H1 (cell line): ENCODE data around the gene SERPINB1. TPM values are rescaled to one million over a fixed set of nuclear protein-coding genes. Genes with fewer than 3 reads are reported as not detected.

ENCODE experiments used
- CTCF ChIA-PET: fragments of 300-600 bp; sonication (Branson Sonifier 250); formaldehyde crosslinking; loops from one replicate; lab custom pipeline; 2021; ENCODE audit not compliant: partially characterized antibody; lab: Charles Lee
- POLR2A ChIA-PET: fragments of 300-600 bp; sonication (Branson Sonifier 250); formaldehyde crosslinking; loops from one replicate; lab custom pipeline; 2021; ENCODE audit warnings: inconsistent platforms; ENCODE audit not compliant: partially characterized antibody; lab: Charles Lee
- DNase-seq, 2 experiments: peaks; one replicate each; pipeline versions ENCODE4 v3.0.0 to v3.0.0-alpha.2; 2010 to 2022; ENCODE audit warnings: low spot score in 2 of 2, low read depth in 1 of 2, mixed read lengths in 1 of 2
- FAIRE-seq: peaks from 2 replicates; lab custom pipeline; 2011; peaks lifted over from hg19 to GRCh38; lab: Jason Lieb, UNC
- H2AFZ ChIP-seq: 2 replicates; pipeline ENCODE4 v1.8.1; 2012; ENCODE audit warnings: low read length, inconsistent platforms
- H2AK5ac ChIP-seq: 2 replicates; pipeline ENCODE4 v1.6.1; 2013; ENCODE audit warnings: low read depth, low read length
- H2BK120ac ChIP-seq: replicated peaks from 2 replicates; pipeline ENCODE3; 2013; ENCODE audit warnings: low read depth, low read length, inconsistent platforms
- H2BK12ac ChIP-seq: 2 replicates; pipeline ENCODE4 v1.6.1; 2013; ENCODE audit warnings: low read depth, low read length
- H2BK15ac ChIP-seq: 2 replicates; pipeline ENCODE4 v1.6.1; 2013; ENCODE audit warnings: low read length
- H2BK20ac ChIP-seq: 2 replicates; pipeline ENCODE4 v1.6.1; 2013; ENCODE audit warnings: low read length
- H2BK5ac ChIP-seq: 2 replicates; pipeline ENCODE4 v1.6.1; 2013; ENCODE audit warnings: low read depth, low read length
- H3K14ac ChIP-seq: 2 replicates; pipeline ENCODE4 v1.6.1; 2013; ENCODE audit warnings: inconsistent platforms; ENCODE audit not compliant: insufficient read length
- H3K18ac ChIP-seq: 2 replicates; pipeline ENCODE4 v1.6.1; 2013; ENCODE audit warnings: low read length; ENCODE audit errors: extremely low read depth
- H3K23ac ChIP-seq: 2 replicates; pipeline ENCODE4 v1.6.1; 2013; ENCODE audit warnings: inconsistent platforms; ENCODE audit not compliant: insufficient read length
- H3K23me2 ChIP-seq: 2 replicates; pipeline ENCODE4 v1.6.1; 2013; ENCODE audit warnings: low read depth, low read length
- H3K27ac ChIP-seq: 2 replicates; pipeline ENCODE4 v1.6.1; 2011; ENCODE audit warnings: low read depth, low read length, inconsistent platforms
- H3K27me3 ChIP-seq, 4 experiments: replicated peaks in 1 of 4; 1 replicate in 1 of 4; 2 replicates in 3 of 4; pipeline versions ENCODE4 v1.6.1 to v1.8.1; 2011 to 2013; ENCODE audit warnings: low read length in 3 of 4, mild to moderate bottlenecking in 3 of 4, inconsistent platforms in 2 of 4, mixed read lengths in 2 of 4, moderate library complexity in 1 of 4; ENCODE audit not compliant: control insufficient read depth in 3 of 4, insufficient read depth in 3 of 4; ENCODE audit errors: extremely low read depth in 1 of 4
- H3K36me3 ChIP-seq, 4 experiments: 2 replicates each; pipeline versions ENCODE4 v1.6.1 to v1.8.1; 2011 to 2013; ENCODE audit warnings: mild to moderate bottlenecking in 4 of 4, low read length in 3 of 4, moderate library complexity in 2 of 4, control low read depth in 1 of 4, inconsistent platforms in 1 of 4; ENCODE audit not compliant: insufficient read depth in 4 of 4, control insufficient read depth in 2 of 4
- H3K4ac ChIP-seq: replicated peaks from 2 replicates; pipeline ENCODE3; 2013; ENCODE audit warnings: low read length, low read depth, mixed read lengths, inconsistent platforms; ENCODE audit not compliant: insufficient read length
- H3K4me1 ChIP-seq, 4 experiments: replicated peaks in 1 of 4; 1 replicate in 1 of 4; 2 replicates in 3 of 4; pipeline versions ENCODE4 v1.6.1 to v1.8.1; 2011 to 2013; ENCODE audit warnings: low read length in 3 of 4, inconsistent platforms in 2 of 4, mixed read lengths in 1 of 4; ENCODE audit not compliant: insufficient read depth in 4 of 4, control insufficient read depth in 3 of 4
- H3K4me2 ChIP-seq, 2 experiments: 2 replicates each; pipeline versions ENCODE4 v1.6.1 to v1.8.1; 2011 to 2013; ENCODE audit warnings: low read depth in 2 of 2, low read length in 2 of 2, control low read depth in 1 of 2, inconsistent platforms in 1 of 2, mild to moderate bottlenecking in 1 of 2; ENCODE audit not compliant: insufficient read depth in 1 of 2
- H3K4me3 ChIP-seq, 4 experiments: fragments of 200-600, 300-600 bp in 1 of 4; sonication (generic), shearing (Covaris generic), sonication (Bioruptor Twin) in 1 of 4; 2 replicates each; pipeline versions ENCODE4 v1.5.1 to v1.8.1; 2011 to 2016; ENCODE audit warnings: low read length in 4 of 4, low read depth in 3 of 4, control low read depth in 2 of 4, inconsistent platforms in 2 of 4, mild to moderate bottlenecking in 2 of 4, mixed read lengths in 1 of 4, moderate library complexity in 1 of 4; ENCODE audit not compliant: insufficient read depth in 2 of 4; ENCODE audit errors: extremely low read depth in 1 of 4
- H3K56ac ChIP-seq: replicated peaks from 2 replicates; pipeline ENCODE3; 2013; ENCODE audit warnings: low read depth, mild to moderate bottlenecking, mixed read lengths, low read length, inconsistent platforms; ENCODE audit not compliant: insufficient read length
- H3K79me1 ChIP-seq: 2 replicates; pipeline ENCODE4 v1.6.1; 2013; ENCODE audit warnings: low read depth, low read length, control low read depth
- H3K79me2 ChIP-seq, 2 experiments: 2 replicates each; pipeline versions ENCODE4 v1.6.1 to v1.8.1; 2012 to 2013; ENCODE audit warnings: low read length in 2 of 2, mild to moderate bottlenecking in 2 of 2, inconsistent platforms in 1 of 2; ENCODE audit not compliant: insufficient read depth in 2 of 2, control insufficient read depth in 1 of 2
- H3K9ac ChIP-seq, 4 experiments: replicated peaks in 1 of 4; 1 replicate in 1 of 4; 2 replicates in 3 of 4; pipeline versions ENCODE4 v1.6.1 to v1.8.1; 2011 to 2013; ENCODE audit warnings: low read depth in 3 of 4, low read length in 3 of 4, control low read depth in 2 of 4, mild to moderate bottlenecking in 2 of 4, moderate library complexity in 2 of 4, inconsistent platforms in 1 of 4; ENCODE audit errors: extremely low read depth in 1 of 4
- H3K9me3 ChIP-seq, 2 experiments: 2 replicates each; pipeline versions ENCODE4 v1.6.1 to v1.8.1; 2012 to 2013; ENCODE audit warnings: mild to moderate bottlenecking in 2 of 2, moderate library complexity in 2 of 2, control low read depth in 1 of 2, inconsistent platforms in 1 of 2, low read depth in 1 of 2, low read length in 1 of 2, mixed read lengths in 1 of 2; ENCODE audit not compliant: insufficient read depth in 2 of 2
- H4K20me1 ChIP-seq, 2 experiments: replicated peaks in 1 of 2; 2 replicates each; pipeline versions ENCODE3 to v1.8.1; 2011 to 2013; ENCODE audit warnings: inconsistent platforms in 2 of 2, low read length in 2 of 2, mild to moderate bottlenecking in 1 of 2; ENCODE audit not compliant: insufficient read depth in 2 of 2, control insufficient read depth in 1 of 2
- H4K5ac ChIP-seq: 2 replicates; pipeline ENCODE4 v1.6.1; 2013; ENCODE audit warnings: low read length, low read depth, mixed read lengths, inconsistent platforms; ENCODE audit not compliant: insufficient read length
- H4K8ac ChIP-seq: 2 replicates; pipeline ENCODE4 v1.8.0; 2013; ENCODE audit warnings: mild to moderate bottlenecking, moderate library complexity, low read length, inconsistent platforms; ENCODE audit not compliant: insufficient read depth; ENCODE audit errors: extremely low read depth
- H4K91ac ChIP-seq: replicated peaks from 2 replicates; pipeline ENCODE3; 2013; ENCODE audit warnings: low read length, mixed read lengths, inconsistent platforms; ENCODE audit not compliant: insufficient read length
- BACH1 ChIP-seq: IDR thresholded peaks from 2 replicates; pipeline ENCODE4 v1.6.1; 2012; ENCODE audit warnings: low read length, improper control_type of control experiment
- CTCF ChIP-seq, 3 experiments: IDR thresholded peaks; 1 replicate in 2 of 3; 2 replicates in 1 of 3; pipeline versions ENCODE4 v1.5.1 to v1.6.1; 2011; ENCODE audit warnings: low read length in 3 of 3, mild to moderate bottlenecking in 3 of 3, inconsistent platforms in 2 of 3, low read depth in 1 of 3, moderate library complexity in 1 of 3; ENCODE audit not compliant: insufficient read depth in 1 of 3; ENCODE audit errors: control extremely low read depth in 1 of 3
- KDM5A ChIP-seq: fragments of 200-600 bp; IDR thresholded peaks from 2 replicates; pipeline ENCODE4 v1.7.1; 2012; ENCODE audit warnings: mild to moderate bottlenecking, low read length, inconsistent platforms, mixed read lengths
- SRF ChIP-seq: IDR thresholded peaks from 2 replicates; pipeline ENCODE4 v1.6.1; 2011; ENCODE audit warnings: mild to moderate bottlenecking, low read depth, low read length, moderate library complexity
- SUZ12 ChIP-seq: fragments of 200-600 bp; sonication (generic); IDR thresholded peaks from 2 replicates; pipeline ENCODE4 v1.6.1; 2012; ENCODE audit warnings: mild to moderate bottlenecking, inconsistent platforms, low read length, moderate library complexity, mixed read lengths
- TAF1 ChIP-seq: IDR thresholded peaks from 2 replicates; pipeline ENCODE4 v1.6.1; 2011; ENCODE audit warnings: mild to moderate bottlenecking, low read depth, low read length
- TAF7 ChIP-seq: optimal IDR thresholded peaks from 2 replicates; pipeline ENCODE3; 2011; ENCODE audit warnings: low read depth, mild to moderate bottlenecking, inconsistent platforms, low read length, moderate library complexity, borderline replicate concordance
- TEAD4 ChIP-seq: IDR thresholded peaks from 2 replicates; pipeline ENCODE4 v1.6.1; 2012; ENCODE audit warnings: low read depth, low read length, inconsistent platforms, mixed read lengths
- WGBS, 2 experiments: shearing (Covaris generic) in 1 of 2; methylation state at CpG; one replicate each; pipeline versions ENCODE4 v1.1.6 to v1.1.7; 2013 to 2015; ENCODE audit warnings: low lambda C conversion rate in 2 of 2, mixed read lengths in 2 of 2, inconsistent platforms in 1 of 2, low coverage in 1 of 2, missing lambda C conversion rate in 1 of 2; ENCODE audit not compliant: insufficient replicate concordance in 2 of 2, insufficient coverage in 1 of 2, insufficient read length in 1 of 2; ENCODE audit errors: extremely low coverage in 1 of 2, missing lambda C conversion rate in 1 of 2; 5-methylcytosine and 5-hydroxymethylcytosine counted together
- polyA plus RNA-seq, 7 experiments: library from polyadenylated mRNA; depleted of rRNA in 3 of 7; stranded (reverse) in 5 of 7; unstranded in 2 of 7; fragments of >200 nt in 5 of 7; fragments of 200-250 nt in 2 of 7; gene quantifications; 1 replicate in 5 of 7; 2 replicates in 1 of 7; 4 replicates in 1 of 7; pipeline versions ENCODE4 v1.2.1 to v1.2.3, GENCODE V29; 2011 to 2013; ENCODE audit warnings: missing spikeins in 2 of 7, mixed read lengths in 2 of 7
- total RNA-seq: library from RNA; stranded (reverse); fragmentation: NEBNext Ultra II Directional; extraction: Animal tissue kit (Norgen Biotek cat#: 25700); gene quantifications from 2 replicates; pipeline ENCODE4 v1.2.1, GENCODE V29; 2021
- TF ChIP-seq, protein P1 (sequence below): IDR thresholded peaks from 2 replicates; pipeline ENCODE4 v1.6.1; 2012; ENCODE audit warnings: low read length, inconsistent platforms

The SERPINB1 gene
- total and polyA plus RNA-seq, 2 of the 8 experiments (the other 6 are each of a cell fraction or from before 2014, with no cell fraction given): 8.1 to 17.3 TPM

GRCh38 chr6:2865270-2865669 is 23.6 kb upstream of the SERPINB1 start:
- ChIA-PET CTCF (interaction anchor here (0.8 to 5.7 kb wide), 8 partner anchors 10 to 88 kb away, joined by 3 to 29 read pairs (median 11); no protein-coding TSS in a partner anchor), POLR2A (interaction anchor here (1.0 to 2.5 kb wide), 10 partner anchors 8 to 125 kb away, joined by 3 to 18 read pairs (median 6); no protein-coding TSS in a partner anchor)
- no peak overlapping the region for H3K23ac ChIP-seq
- no peak overlapping the region for H3K4me3 ChIP-seq
- FAIRE-seq: no peak
- H2AFZ ChIP-seq: no peak overlapping the region
- H3K9ac ChIP-seq: no peak overlapping the region
- H2BK20ac ChIP-seq: 0 out of 2 replicates have a peak overlapping the region, but pooled peaks have one; percentile 83
- H3K27ac ChIP-seq: peak overlapping the region; percentile 53; the same call in 1 of the 2 replicates
- H4K8ac ChIP-seq: no peak overlapping the region
- H3K79me2 ChIP-seq: no peaks in the 10 kb centered on the region
- peak overlapping the region; percentile 80 for H2BK5ac ChIP-seq
- H3K4ac ChIP-seq: no peak overlapping the region
- H3K4me1 ChIP-seq: peaks cover 8 to 27% (median 18%) of the 10 kb centered on the region in 4 experiments
- no peaks in the 10 kb centered on the region for H3K36me3 ChIP-seq
- peaks cover 2% of the 10 kb centered on the region; the same call in 1 of the 2 replicates for H3K23me2 ChIP-seq
- peak overlapping the region; percentile 98 for H2BK120ac ChIP-seq
- DNase-seq: no peak
- no peak overlapping the region for H3K56ac ChIP-seq
- no peaks in the 10 kb centered on the region for H3K9me3 ChIP-seq
- H2AK5ac ChIP-seq: peak overlapping the region; percentile 30; the same call in 1 of the 2 replicates
- peak overlapping the region; percentile 17; the same call in 1 of the 2 replicates for H3K18ac ChIP-seq
- H4K20me1 ChIP-seq: no peaks in the 10 kb centered on the region
- no peak overlapping the region for H3K14ac ChIP-seq
- H4K91ac ChIP-seq: no peak overlapping the region
- no peaks in the 10 kb centered on the region for H3K79me1 ChIP-seq
- H3K27me3 ChIP-seq: no peaks in the 10 kb centered on the region
- peak overlapping the region; percentile 93 for H2BK12ac ChIP-seq
- no peak overlapping the region for H4K5ac ChIP-seq
- no peak overlapping the region for H2BK15ac ChIP-seq
- whole genome bisulfite sequencing, 2 experiments: 77% methylated on average over 5 of the region's 7 CpGs; no CpG with 5 or more reads in 1 of the 2 experiments
- H3K4me2 ChIP-seq: peak overlapping the region; percentile 37 to 58; a peak in 2 of 4 replicates
- TF ChIP-seq TAF1 (no peak), TAF7 (no peak), SUZ12 (no peak), CTCF (IDR thresholded peaks at IDR 0.05; ENCODE audit: control extremely low read depth in 1 of 3, insufficient read depth in 1 of 3, low read depth in 1 of 3, low read length in 3 of 3) (no peak), TEAD4 (no peak), BACH1 (no peak), SRF (no peak), KDM5A (no peak)
- TF ChIP-seq, protein P1, sequence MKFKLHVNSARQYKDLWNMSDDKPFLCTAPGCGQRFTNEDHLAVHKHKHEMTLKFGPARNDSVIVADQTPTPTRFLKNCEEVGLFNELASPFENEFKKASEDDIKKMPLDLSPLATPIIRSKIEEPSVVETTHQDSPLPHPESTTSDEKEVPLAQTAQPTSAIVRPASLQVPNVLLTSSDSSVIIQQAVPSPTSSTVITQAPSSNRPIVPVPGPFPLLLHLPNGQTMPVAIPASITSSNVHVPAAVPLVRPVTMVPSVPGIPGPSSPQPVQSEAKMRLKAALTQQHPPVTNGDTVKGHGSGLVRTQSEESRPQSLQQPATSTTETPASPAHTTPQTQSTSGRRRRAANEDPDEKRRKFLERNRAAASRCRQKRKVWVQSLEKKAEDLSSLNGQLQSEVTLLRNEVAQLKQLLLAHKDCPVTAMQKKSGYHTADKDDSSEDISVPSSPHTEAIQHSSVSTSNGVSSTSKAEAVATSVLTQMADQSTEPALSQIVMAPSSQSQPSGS: no peak
